Astrocyte (in vitro differentiated cells and primary cell): Measurements from ENCODE around the gene ZNF407. TPM values are rescaled to one million over a fixed set of nuclear protein-coding genes. Genes with fewer than 3 reads are reported as not detected.

Experiments used
- DNase-seq: peaks from one replicate; pipeline ENCODE4 v3.0.0-alpha.2; 2010; ENCODE audit warnings: low read depth
- FAIRE-seq: peaks from 2 replicates; lab custom pipeline; 2011; peaks lifted over from hg19 to GRCh38; lab: Jason Lieb, UNC
- H2AFZ ChIP-seq: 2 replicates; pipeline ENCODE4 v1.6.0; 2012; ENCODE audit warnings: low read depth, low read length, inconsistent platforms
- H3K27ac ChIP-seq: 2 replicates; pipeline ENCODE4 v1.5.1; 2011; ENCODE audit warnings: low read depth, low read length, inconsistent platforms
- H3K27me3 ChIP-seq: 2 replicates; pipeline ENCODE4 v1.6.0; 2011; ENCODE audit warnings: low read length, inconsistent platforms; ENCODE audit not compliant: insufficient read depth
- H3K36me3 ChIP-seq: 2 replicates; pipeline ENCODE4 v1.5.1; 2011; ENCODE audit warnings: low read length, inconsistent platforms; ENCODE audit not compliant: insufficient read depth
- H3K4me1 ChIP-seq: 2 replicates; pipeline ENCODE4 v1.5.1; 2011; ENCODE audit warnings: low read length, inconsistent platforms; ENCODE audit not compliant: insufficient read depth
- H3K4me2 ChIP-seq: 2 replicates; pipeline ENCODE4 v1.6.0; 2012; ENCODE audit warnings: low read length, inconsistent platforms
- H3K4me3 ChIP-seq: 2 replicates; pipeline ENCODE4 v1.5.1; 2011; ENCODE audit warnings: low read depth, mild to moderate bottlenecking, low read length, inconsistent platforms; ENCODE audit not compliant: insufficient read depth
- H3K79me2 ChIP-seq: 2 replicates; pipeline ENCODE4 v1.6.0; 2012; ENCODE audit warnings: mild to moderate bottlenecking, low read length, inconsistent platforms; ENCODE audit not compliant: insufficient read depth
- H3K9ac ChIP-seq: 2 replicates; pipeline ENCODE4 v1.6.0; 2012; ENCODE audit warnings: mild to moderate bottlenecking, low read length, inconsistent platforms
- H3K9me3 ChIP-seq: 2 replicates; pipeline ENCODE4 v1.5.1; 2012; ENCODE audit warnings: low read depth, mild to moderate bottlenecking, low read length, inconsistent platforms; ENCODE audit not compliant: insufficient read depth
- H4K20me1 ChIP-seq: 2 replicates; pipeline ENCODE4 v1.6.0; 2012; ENCODE audit warnings: low read length, inconsistent platforms; ENCODE audit not compliant: insufficient read depth
- H3K27ac Mint-ChIP-seq: one replicate; pipeline ENCODE4 v1.8.0; 2021; ENCODE audit warnings: mild to moderate bottlenecking, mixed read lengths; ENCODE audit not compliant: unreplicated experiment
- H3K27me3 Mint-ChIP-seq: one replicate; pipeline ENCODE4 v1.8.0; 2021; ENCODE audit warnings: low read depth, mixed read lengths; ENCODE audit not compliant: unreplicated experiment
- H3K36me3 Mint-ChIP-seq: one replicate; pipeline ENCODE4 v1.8.0; 2021; ENCODE audit warnings: low read depth, mixed read lengths; ENCODE audit not compliant: unreplicated experiment
- H3K4me1 Mint-ChIP-seq: one replicate; pipeline ENCODE4 v1.8.0; 2021; ENCODE audit warnings: low read depth, mixed read lengths; ENCODE audit not compliant: unreplicated experiment
- H3K4me3 Mint-ChIP-seq: one replicate; pipeline ENCODE4 v1.8.0; 2021; ENCODE audit warnings: mild to moderate bottlenecking, moderate library complexity, mixed read lengths; ENCODE audit not compliant: unreplicated experiment
- H3K9me3 Mint-ChIP-seq: one replicate; pipeline ENCODE4 v1.8.0; 2021; ENCODE audit warnings: mild to moderate bottlenecking, mixed read lengths; ENCODE audit not compliant: unreplicated experiment
- CTCF ChIP-seq: IDR thresholded peaks from 2 replicates; pipeline ENCODE4 v1.5.1; 2011; ENCODE audit warnings: low read depth, mild to moderate bottlenecking, inconsistent platforms, low read length, moderate library complexity; ENCODE audit not compliant: insufficient read depth
- EZH2 ChIP-seq: IDR thresholded peaks from 2 replicates; pipeline ENCODE4 v1.6.1; 2012; ENCODE audit warnings: mild to moderate bottlenecking, low read length, inconsistent platforms; ENCODE audit not compliant: insufficient read depth
- total RNA-seq: library from RNA; stranded (reverse); gene quantifications from 2 replicates; pipeline ENCODE4 v1.2.1, GENCODE V29; 2021

Gene ZNF407
- total RNA-seq, 1 donor from 2014 or later, result 13.8 TPM

- H3K9me3 ChIP-seq, result no peaks in the 10 kb centered on the region
- H3K36me3 Mint-ChIP-seq, result no peaks in the 10 kb centered on the region
- no peaks in the 10 kb centered on the region for H3K36me3 ChIP-seq
- H3K4me1 Mint-ChIP-seq, result no peaks in the 10 kb centered on the region
- H3K4me3 ChIP-seq, result no peak overlapping the region
- no peaks in the 10 kb centered on the region for H3K9me3 Mint-ChIP-seq
- no peak for TF ChIP-seq CTCF
- no peak for TF ChIP-seq EZH2
- no peak overlapping the region for H2AFZ ChIP-seq
- FAIRE-seq, result no peak
- no peak overlapping the region for H3K4me3 Mint-ChIP-seq
- H3K27me3 Mint-ChIP-seq, result no peaks in the 10 kb centered on the region
- H4K20me1 ChIP-seq, result peaks cover 5% of the 10 kb centered on the region
- H3K27ac Mint-ChIP-seq, result no peak overlapping the region
- H3K27me3 ChIP-seq, result no peaks in the 10 kb centered on the region
- no peak overlapping the region for H3K4me2 ChIP-seq
- no peak for DNase-seq
- no peaks in the 10 kb centered on the region for H3K4me1 ChIP-seq
- no peak overlapping the region for H3K27ac ChIP-seq
- H3K9ac ChIP-seq, result no peak overlapping the region
- H3K79me2 ChIP-seq, result no peaks in the 10 kb centered on the region
These were observed 116.5 kb downstream of the ZNF407 start for GRCh38 chr18:74714120-74714519.

GRCh38 chr18:74714791-74715190 is 117.1 kb downstream of the ZNF407 start:
- H3K27ac Mint-ChIP-seq, result no peak overlapping the region
- Histone ChIP-seq H3K79me2 (no peaks in the 10 kb centered on the region), H4K20me1 (peaks cover 5% of the 10 kb centered on the region), H3K27me3 (no peaks in the 10 kb centered on the region), H2AFZ (no peak overlapping the region), H3K4me1 (no peaks in the 10 kb centered on the region), H3K27ac (no peak overlapping the region), H3K4me3 (no peak overlapping the region), H3K36me3 (no peaks in the 10 kb centered on the region), H3K9me3 (no peaks in the 10 kb centered on the region), H3K9ac (no peak overlapping the region), H3K4me2 (no peak overlapping the region)
- FAIRE-seq (no peak), DNase-seq (no peak)
- H3K36me3 Mint-ChIP-seq, result no peaks in the 10 kb centered on the region
- H3K9me3 Mint-ChIP-seq, result no peaks in the 10 kb centered on the region
- H3K4me3 Mint-ChIP-seq, result no peak overlapping the region
- TF ChIP-seq CTCF, result no peak
- H3K27me3 Mint-ChIP-seq, result no peaks in the 10 kb centered on the region
- H3K4me1 Mint-ChIP-seq, result no peaks in the 10 kb centered on the region

GRCh38 chr18:74715306-74715705 is 117.6 kb downstream of the ZNF407 start:
- no peaks in the 10 kb centered on the region for H3K9me3 Mint-ChIP-seq
- Histone ChIP-seq H2AFZ (no peak overlapping the region), H3K9ac (no peak overlapping the region), H3K27ac (no peak overlapping the region), H3K9me3 (no peaks in the 10 kb centered on the region), H3K27me3 (no peaks in the 10 kb centered on the region), H3K36me3 (no peaks in the 10 kb centered on the region), H3K79me2 (no peaks in the 10 kb centered on the region), H3K4me1 (no peaks in the 10 kb centered on the region), H3K4me2 (no peak overlapping the region), H3K4me3 (no peak overlapping the region), H4K20me1 (peaks cover 5% of the 10 kb centered on the region)
- no peak overlapping the region for H3K4me3 Mint-ChIP-seq
- DNase-seq (no peak), FAIRE-seq (no peak)
- TF ChIP-seq CTCF (no peak), EZH2 (no peak)
- H3K36me3 Mint-ChIP-seq, result no peaks in the 10 kb centered on the region
- no peak overlapping the region for H3K27ac Mint-ChIP-seq
- no peaks in the 10 kb centered on the region for H3K4me1 Mint-ChIP-seq
- no peaks in the 10 kb centered on the region for H3K27me3 Mint-ChIP-seq
